ENCODE measurements around the gene CAMSAP3. TPM values are rescaled to one million over a fixed set of nuclear protein-coding genes. Genes with fewer than 3 reads are reported as not detected.
"Not testable (repeated sequence)": the region's sequence is repeated elsewhere in the genome, so short reads cannot be mapped to it uniquely, and the experiment has no call there.

The CAMSAP3 gene
- total RNA-seq, 1 donor from 2014 or later: 4.1 TPM

- TF ChIP-seq EZH2 (IDR thresholded peaks at IDR 0.05; ENCODE audit: insufficient read depth, low read length) (no peak), CTCF (IDR thresholded peaks at IDR 0.05; ENCODE audit: insufficient read depth, low read depth, low read length) (no peak)
- Histone ChIP-seq H3K4me2 (ENCODE audit: low read length) (no peak overlapping the region), H3K79me2 (ENCODE audit: insufficient read depth, low read length) (no peaks in the 10 kb centered on the region), H3K27me3 (ENCODE audit: insufficient read depth, low read length) (no peaks in the 10 kb centered on the region), H3K4me3 (ENCODE audit: insufficient read depth, low read depth, low read length) (no peak overlapping the region), H3K9me3 (ENCODE audit: insufficient read depth, low read depth, low read length) (no peaks in the 10 kb centered on the region), H3K4me1 (ENCODE audit: insufficient read depth, low read length) (no peaks in the 10 kb centered on the region), H3K9ac (ENCODE audit: low read length) (no peak overlapping the region), H3K36me3 (ENCODE audit: insufficient read depth, low read length) (peaks cover under 1% of the 10 kb centered on the region), H2AFZ (ENCODE audit: low read depth, low read length) (no peak overlapping the region), H4K20me1 (ENCODE audit: insufficient read depth, low read length) (peaks cover 8% of the 10 kb centered on the region), H3K27ac (ENCODE audit: low read depth, low read length) (no peak overlapping the region)
- Mint-ChIP-seq H3K4me3 (ENCODE audit: unreplicated experiment) (no peak overlapping the region), H3K27me3 (ENCODE audit: low read depth, unreplicated experiment) (peaks cover 3% of the 10 kb centered on the region), H3K27ac (ENCODE audit: unreplicated experiment) (no peak overlapping the region), H3K4me1 (ENCODE audit: low read depth, unreplicated experiment) (no peaks in the 10 kb centered on the region), H3K9me3 (ENCODE audit: unreplicated experiment) (no peaks in the 10 kb centered on the region), H3K36me3 (ENCODE audit: low read depth, unreplicated experiment) (peaks cover 9% of the 10 kb centered on the region)
- FAIRE-seq (no peak), DNase-seq (ENCODE audit: low read depth) (no peak)
Observed at GRCh38 chr19:7565332-7565731, 30.3 kb upstream of the CAMSAP3 start.

GRCh38 chr19:7570761-7571160, 24.9 kb upstream of the CAMSAP3 start:
- TF ChIP-seq CTCF (IDR thresholded peaks at IDR 0.05; ENCODE audit: insufficient read depth, low read depth, low read length) (no peak), EZH2 (IDR thresholded peaks at IDR 0.05; ENCODE audit: insufficient read depth, low read length) (no peak)
- Histone ChIP-seq H3K36me3 (ENCODE audit: insufficient read depth, low read length) (no peaks in the 10 kb centered on the region), H3K4me3 (ENCODE audit: insufficient read depth, low read depth, low read length) (no peak overlapping the region), H3K27ac (ENCODE audit: low read depth, low read length) (no peak overlapping the region), H2AFZ (ENCODE audit: low read depth, low read length) (no peak overlapping the region), H3K9me3 (ENCODE audit: insufficient read depth, low read depth, low read length) (no peaks in the 10 kb centered on the region), H3K4me2 (ENCODE audit: low read length) (no peak overlapping the region), H3K4me1 (ENCODE audit: insufficient read depth, low read length) (no peaks in the 10 kb centered on the region), H3K79me2 (ENCODE audit: insufficient read depth, low read length) (no peaks in the 10 kb centered on the region), H3K27me3 (ENCODE audit: insufficient read depth, low read length) (no peaks in the 10 kb centered on the region), H3K9ac (ENCODE audit: low read length) (no peak overlapping the region), H4K20me1 (ENCODE audit: insufficient read depth, low read length) (no peaks in the 10 kb centered on the region)
- Mint-ChIP-seq H3K27ac (ENCODE audit: unreplicated experiment) (no peak overlapping the region), H3K4me1 (ENCODE audit: low read depth, unreplicated experiment) (no peaks in the 10 kb centered on the region), H3K36me3 (ENCODE audit: low read depth, unreplicated experiment) (no peaks in the 10 kb centered on the region), H3K4me3 (ENCODE audit: unreplicated experiment) (no peak overlapping the region), H3K27me3 (ENCODE audit: low read depth, unreplicated experiment) (peaks cover 16% of the 10 kb centered on the region), H3K9me3 (ENCODE audit: unreplicated experiment) (no peaks in the 10 kb centered on the region)
- no peak for DNase-seq (ENCODE audit: low read depth)
- no peak for FAIRE-seq

GRCh38 chr19:7575434-7576040, 20.1 kb upstream of the CAMSAP3 start:
- Histone ChIP-seq H2AFZ (ENCODE audit: low read depth, low read length) (no peak overlapping the region), H3K9me3 (ENCODE audit: insufficient read depth, low read depth, low read length) (no peaks in the 10 kb centered on the region), H3K9ac (ENCODE audit: low read length) (no peak overlapping the region), H3K4me2 (ENCODE audit: low read length) (no peak overlapping the region), H3K4me1 (ENCODE audit: insufficient read depth, low read length) (no peaks in the 10 kb centered on the region), H3K27ac (ENCODE audit: low read depth, low read length) (no peak overlapping the region), H3K4me3 (ENCODE audit: insufficient read depth, low read depth, low read length) (no peak overlapping the region), H3K27me3 (ENCODE audit: insufficient read depth, low read length) (peaks cover 12% of the 10 kb centered on the region), H4K20me1 (ENCODE audit: insufficient read depth, low read length) (no peaks in the 10 kb centered on the region), H3K36me3 (ENCODE audit: insufficient read depth, low read length) (no peaks in the 10 kb centered on the region), H3K79me2 (ENCODE audit: insufficient read depth, low read length) (no peaks in the 10 kb centered on the region)
- H3K27ac Mint-ChIP-seq (ENCODE audit: unreplicated experiment): no peak overlapping the region
- FAIRE-seq: no peak
- TF ChIP-seq EZH2 (IDR thresholded peaks at IDR 0.05; ENCODE audit: insufficient read depth, low read length) (no peak), CTCF (IDR thresholded peaks at IDR 0.05; ENCODE audit: insufficient read depth, low read depth, low read length) (no peak)
- H3K9me3 Mint-ChIP-seq (ENCODE audit: unreplicated experiment): no peaks in the 10 kb centered on the region
- peaks cover 42% of the 10 kb centered on the region for H3K27me3 Mint-ChIP-seq (ENCODE audit: low read depth, unreplicated experiment)
- H3K4me3 Mint-ChIP-seq (ENCODE audit: unreplicated experiment): no peak overlapping the region
- no peaks in the 10 kb centered on the region for H3K4me1 Mint-ChIP-seq (ENCODE audit: low read depth, unreplicated experiment)
- H3K36me3 Mint-ChIP-seq (ENCODE audit: low read depth, unreplicated experiment): no peaks in the 10 kb centered on the region
- no peak for DNase-seq (ENCODE audit: low read depth)

- H3K36me3 ChIP-seq (ENCODE audit: insufficient read depth, low read length); H3K4me2 ChIP-seq (ENCODE audit: low read length); H3K4me1 ChIP-seq (ENCODE audit: insufficient read depth, low read length); H3K9me3 ChIP-seq (ENCODE audit: insufficient read depth, low read depth, low read length); H3K9ac ChIP-seq (ENCODE audit: low read length); H3K27ac ChIP-seq (ENCODE audit: low read depth, low read length); H3K9me3 Mint-ChIP-seq (ENCODE audit: unreplicated experiment); H3K27ac Mint-ChIP-seq (ENCODE audit: unreplicated experiment); FAIRE-seq; H3K4me1 Mint-ChIP-seq (ENCODE audit: low read depth, unreplicated experiment); DNase-seq (ENCODE audit: low read depth); H3K4me3 Mint-ChIP-seq (ENCODE audit: unreplicated experiment); H3K36me3 Mint-ChIP-seq (ENCODE audit: low read depth, unreplicated experiment); H3K79me2 ChIP-seq (ENCODE audit: insufficient read depth, low read length); H4K20me1 ChIP-seq (ENCODE audit: insufficient read depth, low read length); H2AFZ ChIP-seq (ENCODE audit: low read depth, low read length); H3K4me3 ChIP-seq (ENCODE audit: insufficient read depth, low read depth, low read length): not testable (repeated sequence)
- H3K27me3 ChIP-seq (ENCODE audit: insufficient read depth, low read length): peaks cover 12% of the 10 kb centered on the region
- peaks cover 48% of the 10 kb centered on the region for H3K27me3 Mint-ChIP-seq (ENCODE audit: low read depth, unreplicated experiment)
Observed at GRCh38 chr19:7577422-7577821, 18.2 kb upstream of the CAMSAP3 start.

Data from astrocyte (in vitro differentiated cells and primary cell).